ENCODE measurements around the gene AZIN2. TPM values are rescaled to one million over a fixed set of nuclear protein-coding genes. Genes with fewer than 3 reads are reported as not detected.
A peak's percentile ranks its signal among the peaks of the same experiment; 100 is the strongest.

The AZIN2 gene
- total RNA-seq, 6 donors from 2014 or later: 1.5 to 4.8 (median 2.8) TPM

DNA sequence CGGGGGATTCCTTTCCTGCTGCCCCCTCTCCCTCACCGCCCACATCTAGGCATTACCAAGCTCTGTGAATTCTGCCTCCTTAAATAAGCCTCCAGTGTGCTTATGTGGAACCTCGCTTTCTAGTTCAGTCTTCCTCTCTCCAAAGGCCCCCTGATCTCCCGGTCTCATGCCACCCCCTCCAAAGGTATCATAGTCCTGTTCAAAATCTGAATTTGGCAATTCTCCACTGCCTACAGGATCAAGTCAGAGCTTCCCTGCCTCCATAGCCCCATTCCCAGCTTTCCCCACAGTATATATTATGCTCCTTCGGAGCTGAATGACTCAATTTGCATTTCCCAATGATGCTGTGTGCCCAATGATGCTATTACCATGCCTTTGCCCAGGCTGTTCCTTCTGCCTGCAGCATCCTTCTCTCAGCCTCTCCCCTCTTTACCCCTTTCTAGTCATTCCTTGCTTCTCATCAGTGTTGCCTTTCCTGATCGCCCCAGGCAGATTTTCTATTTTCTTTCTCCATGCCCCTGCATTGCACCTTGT, 1.7 kb downstream of the AZIN2 start:
- TF ChIP-seq POLR2AphosphoS5 (IDR thresholded peaks at IDR 0.05) (no peak), EP300 (IDR thresholded peaks at IDR 0.05) (no peak), POLR2A (IDR thresholded peaks at IDR 0.05) (no peak)
- TF ChIP-seq, protein P1, sequence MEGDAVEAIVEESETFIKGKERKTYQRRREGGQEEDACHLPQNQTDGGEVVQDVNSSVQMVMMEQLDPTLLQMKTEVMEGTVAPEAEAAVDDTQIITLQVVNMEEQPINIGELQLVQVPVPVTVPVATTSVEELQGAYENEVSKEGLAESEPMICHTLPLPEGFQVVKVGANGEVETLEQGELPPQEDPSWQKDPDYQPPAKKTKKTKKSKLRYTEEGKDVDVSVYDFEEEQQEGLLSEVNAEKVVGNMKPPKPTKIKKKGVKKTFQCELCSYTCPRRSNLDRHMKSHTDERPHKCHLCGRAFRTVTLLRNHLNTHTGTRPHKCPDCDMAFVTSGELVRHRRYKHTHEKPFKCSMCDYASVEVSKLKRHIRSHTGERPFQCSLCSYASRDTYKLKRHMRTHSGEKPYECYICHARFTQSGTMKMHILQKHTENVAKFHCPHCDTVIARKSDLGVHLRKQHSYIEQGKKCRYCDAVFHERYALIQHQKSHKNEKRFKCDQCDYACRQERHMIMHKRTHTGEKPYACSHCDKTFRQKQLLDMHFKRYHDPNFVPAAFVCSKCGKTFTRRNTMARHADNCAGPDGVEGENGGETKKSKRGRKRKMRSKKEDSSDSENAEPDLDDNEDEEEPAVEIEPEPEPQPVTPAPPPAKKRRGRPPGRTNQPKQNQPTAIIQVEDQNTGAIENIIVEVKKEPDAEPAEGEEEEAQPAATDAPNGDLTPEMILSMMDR (IDR thresholded peaks at IDR 0.05): no peak
- H3K27ac ChIP-seq: no peak overlapping the region
- H3K4me3 ChIP-seq: no peak overlapping the region
- H3K36me3 ChIP-seq: no peaks in the 10 kb centered on the region
- H3K27me3 ChIP-seq: no peaks in the 10 kb centered on the region
- no peak for ATAC-seq (ENCODE audit: low FRiP score in 2 of 2)
- no peak for DNase-seq
- peaks cover 10 to 19% (median 15%) of the 10 kb centered on the region in 4 donors for H3K4me1 ChIP-seq
- WGBS, 2 donors: 86 to 87% methylated on average over 6 of the region's 6 CpGs
- no peaks in the 10 kb centered on the region for H3K9me3 ChIP-seq

DNA sequence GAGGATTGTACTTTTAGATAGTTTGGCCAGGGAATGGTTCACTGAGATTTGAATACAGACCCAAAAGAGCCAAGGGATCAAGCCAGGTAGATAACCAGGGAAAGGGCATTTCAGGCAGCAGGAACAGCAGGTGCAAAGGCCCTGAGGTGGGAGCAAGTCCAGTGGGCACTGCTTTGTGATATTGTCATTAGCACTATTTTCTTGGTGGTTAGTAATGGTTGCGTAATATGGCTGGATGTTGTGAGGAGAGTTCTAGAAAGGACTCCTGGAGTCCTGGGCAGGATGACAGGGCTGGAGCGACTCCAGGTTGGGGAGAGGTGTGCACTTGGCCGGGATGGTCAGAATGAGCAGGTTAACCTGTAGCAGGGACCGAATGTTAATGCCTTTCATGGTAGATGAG, 4.4 kb downstream of the AZIN2 start:
- no peak overlapping the region for H3K27ac ChIP-seq
- no peaks in the 10 kb centered on the region for H3K9me3 ChIP-seq
- DNase-seq (no peak), ATAC-seq (ENCODE audit: low FRiP score in 2 of 2) (no peak)
- no peak for TF ChIP-seq EP300 (IDR thresholded peaks at IDR 0.05)
- no peaks in the 10 kb centered on the region for H3K36me3 ChIP-seq
- 74 to 76% methylated on average over 4 of the region's 4 CpGs for WGBS, 2 donors
- peaks cover 9 to 16% (median 14%) of the 10 kb centered on the region in 4 donors for H3K4me1 ChIP-seq
- H3K27me3 ChIP-seq: no peaks in the 10 kb centered on the region
- H3K4me3 ChIP-seq: no peak overlapping the region

DNA sequence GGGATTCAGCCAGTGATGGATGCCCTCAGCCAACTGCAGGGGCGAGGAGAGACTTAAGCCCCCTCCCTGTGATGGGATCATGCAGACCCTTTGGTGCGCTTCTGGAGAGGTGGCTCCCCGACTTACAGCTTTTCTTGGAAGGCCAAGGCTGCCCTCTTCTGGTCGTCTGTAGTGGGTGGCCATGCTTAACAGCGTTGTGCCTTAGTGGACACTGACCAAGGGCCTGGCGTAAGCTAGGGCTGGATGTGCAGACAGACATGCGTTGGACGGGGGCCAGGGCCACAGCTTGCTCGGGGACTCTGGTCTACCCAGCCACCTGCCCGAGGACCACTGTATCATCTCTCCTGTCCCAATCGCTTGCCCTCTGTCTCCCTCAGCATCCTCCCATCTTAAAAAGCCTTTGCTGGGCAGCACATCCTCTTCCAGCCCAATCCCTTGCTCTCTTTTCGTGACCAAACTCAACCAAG, 5.5 kb downstream of the AZIN2 start:
- Histone ChIP-seq H3K9me3 (no peaks in the 10 kb centered on the region), H3K27ac (no peak overlapping the region), H3K36me3 (no peaks in the 10 kb centered on the region), H3K4me3 (no peak overlapping the region), H3K4me1 (peaks cover 2 to 9% (median 7%) of the 10 kb centered on the region in 4 donors), H3K27me3 (no peaks in the 10 kb centered on the region)
- peak; percentile 53 to 63 for DNase-seq
- WGBS, 2 donors: 31 to 43% methylated on average over 9 to 12 of the region's 12 CpGs
- TF ChIP-seq POLR2A (IDR thresholded peaks at IDR 0.05): no peak
- TF ChIP-seq, protein P1 (IDR thresholded peaks at IDR 0.05): peak; percentile 52 to 74 (median 70)
- peak; percentile 84 to 87 for ATAC-seq (ENCODE audit: low FRiP score in 2 of 2)

DNA sequence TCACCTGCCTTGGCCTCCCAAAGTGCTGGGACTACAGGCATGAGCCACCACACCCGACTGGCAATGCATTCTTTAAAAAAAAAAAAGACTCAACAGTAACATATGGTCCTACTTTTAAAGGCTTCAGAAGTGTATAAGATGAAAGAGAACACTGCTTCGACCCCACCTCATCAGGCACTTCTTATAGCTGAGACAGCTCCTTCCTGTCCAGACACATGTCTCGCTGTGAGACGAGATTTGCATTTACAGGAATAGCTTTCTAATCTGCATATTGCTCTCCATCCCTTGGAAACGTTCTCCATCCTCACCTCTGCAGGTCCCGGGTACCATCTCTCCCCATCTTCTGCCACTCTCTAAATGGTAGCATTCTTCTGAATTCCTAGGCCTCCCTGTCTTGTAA, 6.7 kb downstream of the AZIN2 start:
- no peak for TF ChIP-seq POLR2A (IDR thresholded peaks at IDR 0.05)
- no peak for TF ChIP-seq POLR2AphosphoS5 (IDR thresholded peaks at IDR 0.05)
- TF ChIP-seq, protein P1 (IDR thresholded peaks at IDR 0.05): no peak
- TF ChIP-seq EP300 (IDR thresholded peaks at IDR 0.05): no peak
- no peaks in the 10 kb centered on the region for H3K9me3 ChIP-seq
- DNase-seq: no peak
- 76 to 80% methylated on average over 6 of the region's 6 CpGs for WGBS, 2 donors
- no peak overlapping the region for H3K27ac ChIP-seq
- H3K27me3 ChIP-seq: no peaks in the 10 kb centered on the region
- no peaks in the 10 kb centered on the region for H3K36me3 ChIP-seq
- H3K4me1 ChIP-seq: no peaks in the 10 kb centered on the region
- H3K4me3 ChIP-seq: no peak overlapping the region
- ATAC-seq (ENCODE audit: low FRiP score in 2 of 2): no peak

DNA sequence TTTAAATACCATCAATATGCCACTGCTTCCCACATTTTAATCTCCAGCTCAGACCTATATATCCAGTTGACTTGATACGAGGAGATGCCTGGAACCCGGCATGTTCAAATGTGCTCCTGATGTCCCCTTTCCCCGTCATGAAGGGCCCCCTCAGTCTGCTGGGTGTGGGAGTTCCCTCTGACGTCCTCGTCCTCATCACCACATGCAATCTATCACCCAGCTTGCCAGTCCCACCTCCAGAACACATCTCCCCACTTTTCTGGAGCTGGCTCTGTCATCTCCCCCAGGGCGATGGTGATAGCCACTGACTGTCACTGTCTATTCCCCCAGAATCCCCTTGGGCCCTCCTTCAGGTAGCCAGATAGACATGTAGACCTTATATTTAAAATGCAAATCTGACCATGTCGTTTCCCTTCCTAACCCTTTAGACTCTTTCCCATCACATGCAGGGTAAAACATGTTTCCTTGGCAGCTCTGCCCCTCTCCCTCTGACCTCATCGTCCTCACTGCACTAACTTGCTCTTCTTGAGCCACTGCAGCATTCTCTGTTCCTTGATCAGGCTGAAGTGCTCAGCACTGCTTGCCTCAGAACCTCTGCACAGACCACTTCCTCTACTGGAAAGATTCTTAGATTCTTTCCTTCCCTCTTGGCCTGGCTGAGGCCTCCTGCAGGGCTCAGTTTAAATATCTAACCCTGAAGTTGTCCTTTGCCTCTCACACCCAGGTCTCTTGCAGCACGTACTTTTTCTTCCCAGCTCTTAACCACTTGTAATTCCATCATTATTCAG, 7.4 kb downstream of the AZIN2 start:
- Histone ChIP-seq H3K36me3 (no peaks in the 10 kb centered on the region), H3K4me3 (no peak overlapping the region), H3K9me3 (no peaks in the 10 kb centered on the region), H3K4me1 (no peaks in the 10 kb centered on the region), H3K27ac (no peak overlapping the region), H3K27me3 (no peaks in the 10 kb centered on the region)
- TF ChIP-seq EP300 (IDR thresholded peaks at IDR 0.05) (no peak), POLR2AphosphoS5 (IDR thresholded peaks at IDR 0.05) (no peak), POLR2A (IDR thresholded peaks at IDR 0.05) (no peak)
- TF ChIP-seq, protein P1 (IDR thresholded peaks at IDR 0.05): no peak
- DNase-seq (no peak), ATAC-seq (ENCODE audit: low FRiP score in 2 of 2) (no peak)
- WGBS, 2 donors: 62 to 65% methylated on average over 9 of the region's 9 CpGs

Measured in upper lobe of left lung (tissue), 6 donors.